MM.1S (cell line): ENCODE results near the gene DSCAML1.

ENCODE experiments used
- CTCF ChIP-seq: fragments of 300-600 bp; sonication (generic); IDR thresholded peaks from 2 replicates; pipeline ENCODE4 v1.5.1; 2016; ENCODE audit warnings: antibody characterized with exemption, low read length, mixed read lengths
- EZH2 ChIP-seq: fragments of 300-600 bp; sonication (generic); optimal IDR thresholded peaks from 2 replicates; pipeline ENCODE3; 2017; ENCODE audit warnings: low read depth, mild to moderate bottlenecking, antibody characterized with exemption, low read length, mixed read lengths
- EZH2phosphoT487 ChIP-seq: fragments of 300-600 bp; sonication (generic); IDR thresholded peaks from 2 replicates; pipeline ENCODE4 v1.6.1; 2018; ENCODE audit warnings: antibody characterized with exemption, low read length

GRCh38 chr11:117652521-117652920 is 144.5 kb downstream of the DSCAML1 start:
- TF ChIP-seq CTCF, result no peak
- no peak for TF ChIP-seq EZH2phosphoT487
- TF ChIP-seq EZH2, result no peak
